ENCODE results near the gene MB.

DNA sequence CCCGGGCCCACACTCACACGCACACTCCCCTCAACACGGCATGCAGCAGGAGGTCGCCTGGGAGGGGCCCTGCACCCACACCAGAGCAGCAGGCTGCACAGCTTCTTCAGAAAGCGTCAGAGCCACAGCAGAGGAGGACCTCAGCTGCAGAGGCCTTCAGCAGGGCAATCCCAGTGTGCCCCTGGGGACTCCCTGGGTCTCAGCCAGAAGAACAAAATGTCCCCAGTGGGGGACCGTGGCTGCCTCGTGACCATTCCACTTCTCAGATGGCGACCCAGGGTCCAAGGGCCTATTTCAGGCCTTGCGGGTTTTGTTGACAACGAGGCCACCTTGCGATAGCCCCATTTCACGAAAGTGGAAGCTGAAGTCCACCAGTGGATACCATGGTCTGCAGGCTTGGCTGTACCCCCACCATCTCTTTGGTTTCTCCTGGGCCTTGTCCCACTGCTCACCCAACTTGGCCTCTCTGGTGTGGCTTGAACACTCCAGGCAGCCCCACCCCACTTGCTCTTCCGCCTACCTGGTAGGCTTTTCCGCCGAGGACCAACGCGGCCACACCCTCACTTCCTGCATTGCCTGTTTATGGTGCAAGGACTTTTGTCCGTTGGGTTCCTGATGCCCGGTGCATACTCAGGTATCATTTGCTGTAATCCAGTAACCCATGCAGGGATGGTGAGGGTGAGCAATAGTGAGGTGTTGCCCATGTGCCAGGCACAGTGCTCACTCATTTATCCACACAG lies 38.1 kb downstream of the MB start:
- TF ChIP-seq, protein P1, sequence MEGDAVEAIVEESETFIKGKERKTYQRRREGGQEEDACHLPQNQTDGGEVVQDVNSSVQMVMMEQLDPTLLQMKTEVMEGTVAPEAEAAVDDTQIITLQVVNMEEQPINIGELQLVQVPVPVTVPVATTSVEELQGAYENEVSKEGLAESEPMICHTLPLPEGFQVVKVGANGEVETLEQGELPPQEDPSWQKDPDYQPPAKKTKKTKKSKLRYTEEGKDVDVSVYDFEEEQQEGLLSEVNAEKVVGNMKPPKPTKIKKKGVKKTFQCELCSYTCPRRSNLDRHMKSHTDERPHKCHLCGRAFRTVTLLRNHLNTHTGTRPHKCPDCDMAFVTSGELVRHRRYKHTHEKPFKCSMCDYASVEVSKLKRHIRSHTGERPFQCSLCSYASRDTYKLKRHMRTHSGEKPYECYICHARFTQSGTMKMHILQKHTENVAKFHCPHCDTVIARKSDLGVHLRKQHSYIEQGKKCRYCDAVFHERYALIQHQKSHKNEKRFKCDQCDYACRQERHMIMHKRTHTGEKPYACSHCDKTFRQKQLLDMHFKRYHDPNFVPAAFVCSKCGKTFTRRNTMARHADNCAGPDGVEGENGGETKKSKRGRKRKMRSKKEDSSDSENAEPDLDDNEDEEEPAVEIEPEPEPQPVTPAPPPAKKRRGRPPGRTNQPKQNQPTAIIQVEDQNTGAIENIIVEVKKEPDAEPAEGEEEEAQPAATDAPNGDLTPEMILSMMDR (IDR thresholded peaks at IDR 0.05 in 4 of 5, conservative IDR thresholded peaks at IDR 0.05 in 1 of 5), result no peak
- no peak for TF ChIP-seq POLR2A (IDR thresholded peaks at IDR 0.05)
